ENCODE measurements around the gene PCNX2.

GRCh38 chr1:233034836-233035235 is 260.7 kb downstream of the PCNX2 start:
- TF ChIP-seq CTCF (IDR thresholded peaks at IDR 0.05; ENCODE audit: control extremely low read depth in 1 of 3, insufficient read depth in 1 of 3, low read depth in 1 of 3, low read length in 3 of 3) (no peak), GTF2F1 (IDR thresholded peaks at IDR 0.05; ENCODE audit: borderline replicate concordance, low read depth, low read length) (no peak), CEBPB (IDR thresholded peaks at IDR 0.05; ENCODE audit: low read depth, low read length) (no peak), EZH2 (IDR thresholded peaks at IDR 0.05; ENCODE audit: low read depth, low read length, severe bottlenecking) (no peak), CBX8 (IDR thresholded peaks at IDR 0.05; ENCODE audit: borderline replicate concordance, low read depth, low read length) (no peak), POLR2A (IDR thresholded peaks at IDR 0.05; ENCODE audit: control extremely low read depth in 1 of 2, low read depth in 2 of 2, low read length in 2 of 2) (no peak), TAF1 (IDR thresholded peaks at IDR 0.05; ENCODE audit: low read depth, low read length) (no peak), SP2 (IDR thresholded peaks at IDR 0.05; ENCODE audit: low read length) (no peak), JUN (IDR thresholded peaks at IDR 0.05; ENCODE audit: low read depth, low read length) (no peak), RAD21 (IDR thresholded peaks at IDR 0.05 in 1 of 2, conservative IDR thresholded peaks at IDR 0.05 in 1 of 2; ENCODE audit: low read depth in 2 of 2, low read length in 2 of 2) (no peak), MAFK (IDR thresholded peaks at IDR 0.05; ENCODE audit: low read depth, low read length) (no peak), RBBP5 (IDR thresholded peaks at IDR 0.05; ENCODE audit: borderline replicate concordance, low read depth, low read length) (no peak), RXRA (IDR thresholded peaks at IDR 0.05; ENCODE audit: insufficient read depth, low read depth, low read length) (no peak)
